Activated CD8-positive, alpha-beta T cell treated with anti-CD3 and anti-CD28 coated beads for 36 hours (primary cell): ENCODE results near the gene JMJD1C. TPM values are rescaled to one million over a fixed set of nuclear protein-coding genes. Genes with fewer than 3 reads are reported as not detected.

Experiments
- ATAC-seq: fragments of 200-7000 bp; cut with Tn5 transposase; one replicate; pipeline ENCODE4 v1.10.0; 2021; ENCODE audit warnings: mild to moderate bottlenecking, moderate library complexity
- CTCF ChIA-PET: fragments of 350-600 bp; sonication (Branson Sonifier 250); formaldehyde crosslinking; loops from one replicate; lab custom pipeline; 2021; ENCODE audit warnings: antibody characterized with exemption; lab: Charles Lee
- POLR2A ChIA-PET: fragments of 350-600 bp; sonication (Branson Sonifier 250); formaldehyde crosslinking; loops from one replicate; lab custom pipeline; 2021; ENCODE audit warnings: antibody characterized with exemption; lab: Charles Lee
- DNase-seq: peaks from one replicate; pipeline ENCODE4 v3.0.0-alpha.2; 2020
- H3K27ac Mint-ChIP-seq: one replicate; pipeline ENCODE4 v1.8.0; 2021; ENCODE audit warnings: mild to moderate bottlenecking, mixed read lengths
- H3K27me3 Mint-ChIP-seq: one replicate; pipeline ENCODE4 v1.8.0; 2021; ENCODE audit warnings: mixed read lengths
- H3K36me3 Mint-ChIP-seq: one replicate; pipeline ENCODE4 v1.8.0; 2021; ENCODE audit warnings: low read depth, mixed read lengths
- H3K4me1 Mint-ChIP-seq: one replicate; pipeline ENCODE4 v1.8.0; 2021; ENCODE audit warnings: low read depth, mixed read lengths
- H3K4me3 Mint-ChIP-seq: one replicate; pipeline ENCODE4 v1.8.0; 2021; ENCODE audit warnings: mild to moderate bottlenecking, moderate library complexity, mixed read lengths
- H3K9me3 Mint-ChIP-seq: one replicate; pipeline ENCODE4 v1.8.0; 2021; ENCODE audit warnings: mixed read lengths
- CTCF ChIP-seq: fragments of 200-600 bp; IDR thresholded peaks from one replicate; pipeline ENCODE4 v1.8.0; 2022; ENCODE audit warnings: antibody characterized with exemption, mild to moderate bottlenecking
- intact Hi-C: fragments of 100-400 bp; cut with micrococcal nuclease; formaldehyde crosslinking; loops from one replicate; pipeline ENCODE4 v1.10.0; 2022
- total RNA-seq, 2 experiments: library from RNA; stranded (reverse); gene quantifications; one replicate each; pipeline ENCODE4 v1.2.3, GENCODE V29; 2021

JMJD1C gene
- total RNA-seq, 2 experiments from 2014 or later, result 45.2 to 48.1 TPM

- DNase-seq, result no peak
- Mint-ChIP-seq H3K27me3 (no peaks in the 10 kb centered on the region), H3K4me3 (no peak overlapping the region), H3K4me1 (peaks cover 55% of the 10 kb centered on the region), H3K36me3 (peaks cover 47% of the 10 kb centered on the region), H3K27ac (peak overlapping the region; percentile 43), H3K9me3 (no peaks in the 10 kb centered on the region)
- no peak for TF ChIP-seq CTCF
- CTCF ChIA-PET, result interaction anchor here (0.8 to 1.9 kb wide), 5 partner anchors 10 to 514 kb away, joined by 3 to 7 read pairs (median 3); no protein-coding TSS in a partner anchor
- intact Hi-C loops, result no loop called here
- no peak for ATAC-seq
- POLR2A ChIA-PET, result interaction anchor here (0.6 kb wide), 1 partner anchor 99 kb away, joined by 3 read pairs; no protein-coding TSS in a partner anchor
These were observed 259.2 kb downstream of the JMJD1C start for GRCh38 chr10:63206576-63206975.

- no peak for TF ChIP-seq CTCF
- peaks cover 37% of the 10 kb centered on the region for H3K36me3 Mint-ChIP-seq
- H3K9me3 Mint-ChIP-seq, result no peaks in the 10 kb centered on the region
- DNase-seq (no peak), ATAC-seq (no peak)
- intact Hi-C loops, result no loop called here
- no peak overlapping the region for H3K4me3 Mint-ChIP-seq
- ChIA-PET CTCF (interaction anchor here (1.2 to 1.9 kb wide), 4 partner anchors 9 to 424 kb away, joined by 3 to 7 read pairs (median 5); no protein-coding TSS in a partner anchor), POLR2A (no interaction called here)
- H3K4me1 Mint-ChIP-seq, result peaks cover 45% of the 10 kb centered on the region
- no peak overlapping the region for H3K27ac Mint-ChIP-seq
- no peaks in the 10 kb centered on the region for H3K27me3 Mint-ChIP-seq
These were observed 260.4 kb downstream of the JMJD1C start for GRCh38 chr10:63205421-63205820.

- peak; percentile 32 for ATAC-seq
These were observed 260.9 kb downstream of the JMJD1C start for GRCh38 chr10:63204667-63205391.

GRCh38 chr10:63201118-63201517 lies 264.7 kb downstream of the JMJD1C start:
- no peak overlapping the region for H3K4me3 Mint-ChIP-seq
- ATAC-seq (no peak), DNase-seq (no peak)
- peaks cover 31% of the 10 kb centered on the region for H3K36me3 Mint-ChIP-seq
- no peaks in the 10 kb centered on the region for H3K27me3 Mint-ChIP-seq
- no peak for TF ChIP-seq CTCF
- intact Hi-C loops, result no loop called here
- ChIA-PET POLR2A (interaction anchor here (1.0 kb wide), 1 partner anchor 62 kb away, joined by 5 read pairs; no protein-coding TSS in a partner anchor), CTCF (interaction anchor here (0.5 to 2.7 kb wide), 7 partner anchors 9 to 519 kb away, joined by 3 to 12 read pairs (median 3); no protein-coding TSS in a partner anchor)
- no peaks in the 10 kb centered on the region for H3K9me3 Mint-ChIP-seq
- no peak overlapping the region for H3K27ac Mint-ChIP-seq
- H3K4me1 Mint-ChIP-seq, result peaks cover 18% of the 10 kb centered on the region

More at GRCh38 chr10:63204667-63205391, 260.9 kb downstream of the JMJD1C start:
- no peaks in the 10 kb centered on the region for H3K27me3 Mint-ChIP-seq
- H3K9me3 Mint-ChIP-seq, result no peaks in the 10 kb centered on the region
- DNase-seq, result no peak
- no peak for TF ChIP-seq CTCF
- peak overlapping the region; percentile 53 for H3K4me3 Mint-ChIP-seq
- peaks cover 42% of the 10 kb centered on the region for H3K4me1 Mint-ChIP-seq
- peaks cover 37% of the 10 kb centered on the region for H3K36me3 Mint-ChIP-seq
- peak overlapping the region; percentile 32 for H3K27ac Mint-ChIP-seq
- CTCF ChIA-PET, result interaction anchor here (1.2 to 1.9 kb wide), 3 partner anchors 9 to 425 kb away, joined by 3 to 7 read pairs (median 7); no protein-coding TSS in a partner anchor
- intact Hi-C loops, result no loop called here
- POLR2A ChIA-PET, result interaction anchor here (0.6 kb wide), 1 partner anchor 686 kb away, joined by 3 read pairs; no protein-coding TSS in a partner anchor

- intact Hi-C loops, result no loop called here
- DNase-seq, result no peak
- Mint-ChIP-seq H3K9me3 (no peaks in the 10 kb centered on the region), H3K27ac (no peak overlapping the region), H3K36me3 (peaks cover 27% of the 10 kb centered on the region), H3K27me3 (no peaks in the 10 kb centered on the region), H3K4me1 (peaks cover 13% of the 10 kb centered on the region), H3K4me3 (no peak overlapping the region)
- POLR2A ChIA-PET, result interaction anchor here (1.0 kb wide), 1 partner anchor 62 kb away, joined by 5 read pairs; no protein-coding TSS in a partner anchor
- no peak for ATAC-seq
- CTCF ChIA-PET, result interaction anchor here (0.5 to 2.7 kb wide), 6 partner anchors 10 to 520 kb away, joined by 3 to 12 read pairs (median 4); no protein-coding TSS in a partner anchor
- TF ChIP-seq CTCF, result no peak
These were observed 265.3 kb downstream of the JMJD1C start for GRCh38 chr10:63200431-63200830.
